Thyroid gland (tissue), 4 donors: ENCODE data around the gene LTBR. TPM values are rescaled to one million over a fixed set of nuclear protein-coding genes. Genes with fewer than 3 reads are reported as not detected.

ENCODE experiments used
- DNase-seq, 2 donors: peaks; one replicate each; pipeline ENCODE4 v3.0.0-alpha.2; 2019
- H3K27ac ChIP-seq, 3 donors: fragments of 200-600 bp; sonication (generic); 1 replicate in 2 of 3; 2 replicates in 1 of 3; pipeline ENCODE4 v1.5.1; 2016 to 2019; ENCODE audit warnings: mild to moderate bottlenecking in 1 of 3, moderate library complexity in 1 of 3
- H3K27me3 ChIP-seq: fragments of 200-600 bp; sonication (generic); one replicate; pipeline ENCODE4 v1.5.1; 2019
- H3K36me3 ChIP-seq, 2 donors: fragments of 200-600 bp; sonication (generic); one replicate each; pipeline ENCODE4 v1.5.1; 2016 to 2019
- H3K4me1 ChIP-seq, 2 donors: fragments of 200-600 bp; sonication (generic); one replicate each; pipeline ENCODE4 v1.5.1; 2017 to 2019
- H3K4me3 ChIP-seq, 3 donors: fragments of 200-600 bp; sonication (generic); replicated peaks in 1 of 3; 1 replicate in 2 of 3; 2 replicates in 1 of 3; pipeline ENCODE4 v1.5.1; 2016; ENCODE audit warnings: mild to moderate bottlenecking in 1 of 3
- H3K9me3 ChIP-seq: fragments of 200-600 bp; sonication (generic); one replicate; pipeline ENCODE4 v1.5.1; 2017
- POLR2A ChIP-seq, 2 donors: fragments of 450-650 bp; IDR thresholded peaks; one replicate each; pipeline ENCODE4 v1.6.1; 2017; ENCODE audit warnings: antibody characterized with exemption in 2 of 2, mild to moderate bottlenecking in 2 of 2, moderate library complexity in 1 of 2
- WGBS, 2 donors: methylation state at CpG; one replicate each; pipeline ENCODE4 v1.1.5; 2017; 5-methylcytosine and 5-hydroxymethylcytosine counted together
- intact Hi-C: fragments of 100-400 bp; cut with DNase I; formaldehyde crosslinking; loops from one replicate; pipeline ENCODE4 v1.15.1; 2023
- total RNA-seq, 4 donors: library from RNA; depleted of rRNA; stranded (reverse); fragments of >200 nt; gene quantifications; one replicate each; pipeline ENCODE4 v1.2.3, GENCODE V29; 2016
- TF ChIP-seq, protein P1 (sequence below), 6 experiments: fragments of 200-600 bp in 3 of 6; fragments of 450-650 bp in 3 of 6; sonication (generic) in 3 of 6; IDR thresholded peaks; one replicate each; pipeline ENCODE4 v1.5.1; 2016 to 2019; ENCODE audit warnings: antibody characterized with exemption in 6 of 6, mild to moderate bottlenecking in 2 of 6, inconsistent platforms in 1 of 6, moderate library complexity in 1 of 6

LTBR gene
- total RNA-seq, 4 donors from 2014 or later = 152 to 215 (median 178) TPM

DNA sequence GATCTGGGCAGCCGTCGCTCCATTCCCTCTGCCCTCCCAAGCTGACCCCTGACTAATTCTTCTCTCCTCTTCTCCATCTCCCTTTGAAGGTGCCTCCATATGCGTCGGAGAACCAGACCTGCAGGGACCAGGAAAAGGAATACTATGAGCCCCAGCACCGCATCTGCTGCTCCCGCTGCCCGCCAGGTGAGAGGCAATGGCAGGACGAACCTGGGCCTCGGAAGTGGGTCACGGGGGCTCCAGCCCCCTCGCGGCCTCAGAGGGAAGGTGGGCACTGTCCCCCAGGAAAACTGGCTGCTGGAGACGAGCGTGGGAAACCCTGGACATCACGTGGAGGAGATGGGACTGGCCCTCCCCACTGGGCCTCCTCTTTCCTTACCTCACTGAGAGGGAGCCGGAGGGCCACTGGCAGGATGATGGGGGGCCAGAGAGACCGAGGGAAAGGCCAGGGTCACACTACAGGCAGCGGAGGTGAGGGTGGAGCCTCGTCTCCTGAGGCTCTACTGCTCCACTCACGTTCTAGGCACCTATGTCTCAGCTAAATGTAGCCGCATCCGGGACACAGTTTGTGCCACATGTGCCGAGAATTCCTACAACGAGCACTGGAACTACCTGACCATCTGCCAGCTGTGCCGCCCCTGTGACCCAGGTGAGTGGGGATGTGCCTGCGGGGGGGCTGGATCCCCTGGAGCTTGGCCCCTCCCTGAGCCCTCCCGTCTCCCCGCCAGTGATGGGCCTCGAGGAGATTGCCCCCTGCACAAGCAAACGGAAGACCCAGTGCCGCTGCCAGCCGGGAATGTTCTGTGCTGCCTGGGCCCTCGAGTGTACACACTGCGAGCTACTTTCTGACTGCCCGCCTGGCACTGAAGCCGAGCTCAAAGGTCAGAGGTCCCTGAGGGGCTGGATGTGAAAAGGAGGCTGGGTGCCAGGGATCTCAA is 806 bp downstream of the LTBR start:
- Histone ChIP-seq H3K4me1 (peaks cover 30 to 53% of the 10 kb centered on the region in 2 donors), H3K9me3 (no peaks in the 10 kb centered on the region), H3K4me3 (peak overlapping the region; percentile 61 to 87 (median 68)), H3K27ac (peak overlapping the region; percentile 97 to 99 (median 97)), H3K36me3 (peaks cover 15 to 19% of the 10 kb centered on the region in 2 donors), H3K27me3 (no peaks in the 10 kb centered on the region)
- WGBS, 2 donors = 68 to 71% methylated on average over 21 to 32 of the region's 36 CpGs
- DNase-seq = peak in 1 of 2 donors; percentile 25
- intact Hi-C loops = loop anchor here (5.0 to 10.0 kb wide), 2 partner anchors 47 to 150 kb away; no protein-coding TSS in a partner anchor
- TF ChIP-seq POLR2A (IDR thresholded peaks at IDR 0.05) = no peak
- TF ChIP-seq, protein P1, sequence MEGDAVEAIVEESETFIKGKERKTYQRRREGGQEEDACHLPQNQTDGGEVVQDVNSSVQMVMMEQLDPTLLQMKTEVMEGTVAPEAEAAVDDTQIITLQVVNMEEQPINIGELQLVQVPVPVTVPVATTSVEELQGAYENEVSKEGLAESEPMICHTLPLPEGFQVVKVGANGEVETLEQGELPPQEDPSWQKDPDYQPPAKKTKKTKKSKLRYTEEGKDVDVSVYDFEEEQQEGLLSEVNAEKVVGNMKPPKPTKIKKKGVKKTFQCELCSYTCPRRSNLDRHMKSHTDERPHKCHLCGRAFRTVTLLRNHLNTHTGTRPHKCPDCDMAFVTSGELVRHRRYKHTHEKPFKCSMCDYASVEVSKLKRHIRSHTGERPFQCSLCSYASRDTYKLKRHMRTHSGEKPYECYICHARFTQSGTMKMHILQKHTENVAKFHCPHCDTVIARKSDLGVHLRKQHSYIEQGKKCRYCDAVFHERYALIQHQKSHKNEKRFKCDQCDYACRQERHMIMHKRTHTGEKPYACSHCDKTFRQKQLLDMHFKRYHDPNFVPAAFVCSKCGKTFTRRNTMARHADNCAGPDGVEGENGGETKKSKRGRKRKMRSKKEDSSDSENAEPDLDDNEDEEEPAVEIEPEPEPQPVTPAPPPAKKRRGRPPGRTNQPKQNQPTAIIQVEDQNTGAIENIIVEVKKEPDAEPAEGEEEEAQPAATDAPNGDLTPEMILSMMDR (IDR thresholded peaks at IDR 0.05) = no peak

DNA sequence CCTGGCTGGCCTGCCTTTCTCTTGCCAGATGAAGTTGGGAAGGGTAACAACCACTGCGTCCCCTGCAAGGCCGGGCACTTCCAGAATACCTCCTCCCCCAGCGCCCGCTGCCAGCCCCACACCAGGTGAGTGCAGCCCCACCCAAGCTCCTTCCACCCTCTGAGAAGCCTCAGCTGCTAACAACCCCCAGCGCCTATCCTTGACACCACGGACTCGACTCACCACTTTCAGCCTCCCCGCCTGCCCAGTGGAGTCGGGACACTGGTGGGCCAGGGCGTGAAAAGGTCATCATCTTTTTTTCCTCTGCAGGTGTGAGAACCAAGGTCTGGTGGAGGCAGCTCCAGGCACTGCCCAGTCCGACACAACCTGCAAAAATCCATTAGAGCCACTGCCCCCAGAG is 2.1 kb downstream of the LTBR start:
- WGBS, 2 donors = 85 to 93% methylated on average over 11 of the region's 11 CpGs
- H3K4me1 ChIP-seq = peaks cover 25 to 42% of the 10 kb centered on the region in 2 donors
- H3K9me3 ChIP-seq = no peaks in the 10 kb centered on the region
- no peak overlapping the region for H3K4me3 ChIP-seq
- no peak for TF ChIP-seq POLR2A (IDR thresholded peaks at IDR 0.05)
- TF ChIP-seq, protein P1 (IDR thresholded peaks at IDR 0.05) = no peak
- H3K36me3 ChIP-seq = peaks cover 22 to 30% of the 10 kb centered on the region in 2 donors
- H3K27me3 ChIP-seq = no peaks in the 10 kb centered on the region
- peak overlapping the region in 2 of 3 donors; percentile 44 to 45 for H3K27ac ChIP-seq
- no peak for DNase-seq
- intact Hi-C loops = loop anchor here (10.0 kb wide), 1 partner anchor 151 kb away; no protein-coding TSS in a partner anchor

DNA sequence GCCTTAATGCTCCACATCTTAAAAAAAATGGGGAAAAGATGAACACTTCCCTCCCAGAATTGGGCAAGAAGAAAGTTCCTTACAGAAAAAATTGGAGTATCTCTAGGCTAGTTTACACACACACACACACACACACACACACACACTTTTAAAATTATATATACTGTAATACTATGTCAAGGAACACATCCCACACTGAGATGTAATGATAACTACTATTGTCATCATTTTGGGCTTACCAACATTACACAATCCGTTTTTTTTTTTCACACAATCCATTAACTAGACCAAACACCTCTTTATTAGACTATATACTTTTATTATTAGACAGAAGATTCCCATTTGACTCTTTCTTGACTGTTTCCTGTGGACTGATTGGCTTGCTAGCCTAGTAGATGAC is 2.5 kb downstream of the LTBR start:
- peaks cover 25 to 44% of the 10 kb centered on the region in 2 donors for H3K4me1 ChIP-seq
- intact Hi-C loops = loop anchor here (10.0 kb wide), 1 partner anchor 152 kb away; no protein-coding TSS in a partner anchor
- DNase-seq = no peak
- no peaks in the 10 kb centered on the region for H3K9me3 ChIP-seq
- 71 to 80% methylated on average over 1 of the region's 1 CpG for WGBS, 2 donors
- no peak for TF ChIP-seq POLR2A (IDR thresholded peaks at IDR 0.05)
- TF ChIP-seq, protein P1 (IDR thresholded peaks at IDR 0.05) = no peak
- H3K36me3 ChIP-seq = peaks cover 24 to 33% of the 10 kb centered on the region in 2 donors
- H3K4me3 ChIP-seq = no peak overlapping the region
- peak overlapping the region in 2 of 3 donors; percentile 44 to 45 for H3K27ac ChIP-seq
- no peaks in the 10 kb centered on the region for H3K27me3 ChIP-seq

DNA sequence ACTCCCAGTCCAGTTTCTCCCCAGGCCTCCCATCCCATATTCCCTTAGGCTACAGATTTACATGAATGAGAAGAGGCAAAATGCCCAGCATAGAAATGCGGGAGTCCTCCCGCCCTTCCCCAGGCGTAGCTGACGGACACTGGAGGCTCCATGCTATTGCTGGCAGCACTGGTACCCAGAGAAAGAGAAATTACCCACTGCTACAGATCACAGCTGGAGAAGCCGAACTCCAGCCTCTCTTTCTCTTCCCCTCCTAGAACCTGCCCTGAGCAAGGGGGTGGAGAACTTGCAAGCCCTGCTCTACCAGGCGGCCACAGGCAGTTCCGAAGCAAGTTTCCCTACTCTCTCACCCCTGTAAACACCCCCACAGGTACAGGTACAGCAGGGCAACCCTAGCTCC is 3.6 kb downstream of the LTBR start:
- Histone ChIP-seq H3K27ac (peak overlapping the region in 2 of 3 donors; percentile 11 to 53), H3K4me3 (no peak overlapping the region), H3K36me3 (peaks cover 24 to 33% of the 10 kb centered on the region in 2 donors), H3K4me1 (peaks cover 33 to 51% of the 10 kb centered on the region in 2 donors), H3K9me3 (no peaks in the 10 kb centered on the region), H3K27me3 (no peaks in the 10 kb centered on the region)
- DNase-seq = no peak
- intact Hi-C loops = loop anchor here (10.0 kb wide), 1 partner anchor 153 kb away; no protein-coding TSS in a partner anchor
- TF ChIP-seq, protein P1 (IDR thresholded peaks at IDR 0.05) = no peak
- no peak for TF ChIP-seq POLR2A (IDR thresholded peaks at IDR 0.05)
- WGBS, 2 donors = 95 to 96% methylated on average over 4 to 7 of the region's 7 CpGs
